Non-pigmented ciliary epithelial cell (primary cell): ENCODE measurements around the gene MVB12B.

Source experiments
- DNase-seq: peaks from one replicate; pipeline ENCODE4 v3.0.0-alpha.2; 2010; ENCODE audit warnings: low read depth

MVB12B gene

DNA sequence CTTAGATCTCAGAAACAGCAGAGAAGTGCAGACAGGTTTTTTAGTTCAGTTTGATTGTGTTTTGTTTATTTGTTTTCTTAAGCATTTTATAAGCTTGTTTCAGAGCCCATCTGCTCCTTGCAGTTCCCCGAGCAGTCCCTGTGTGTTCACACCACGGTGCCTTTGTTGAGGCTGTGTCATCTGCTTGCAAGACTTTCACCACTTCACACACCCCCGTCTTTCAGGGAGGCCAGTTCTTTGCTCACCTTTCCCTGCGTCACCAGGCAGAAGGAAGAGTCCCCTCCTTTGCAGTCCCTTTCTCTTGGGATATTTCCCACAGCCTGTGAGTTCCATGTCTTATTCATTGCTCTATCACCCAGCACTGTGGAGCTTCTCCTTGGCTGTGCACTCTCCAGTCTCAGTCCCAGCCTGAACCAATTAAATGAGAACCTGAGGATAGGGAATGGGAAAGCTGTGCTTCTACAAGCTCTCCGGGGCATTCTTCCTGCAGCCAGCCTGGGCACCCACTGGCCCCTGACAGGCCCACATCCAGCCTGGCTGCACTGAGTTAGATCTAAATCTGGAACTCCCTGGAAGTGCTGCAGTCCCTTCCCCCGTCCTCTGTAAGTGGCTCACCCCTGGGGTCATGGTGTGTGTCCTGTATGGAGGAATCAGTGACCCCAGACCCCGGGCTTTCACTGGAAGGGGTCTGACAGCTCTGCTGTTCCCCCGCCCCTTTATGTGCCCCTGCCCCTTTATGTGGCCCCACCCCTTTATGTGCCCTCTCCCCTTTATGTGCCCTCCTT, 5.5 kb downstream of the MVB12B start:
- DNase-seq: no peak

DNA sequence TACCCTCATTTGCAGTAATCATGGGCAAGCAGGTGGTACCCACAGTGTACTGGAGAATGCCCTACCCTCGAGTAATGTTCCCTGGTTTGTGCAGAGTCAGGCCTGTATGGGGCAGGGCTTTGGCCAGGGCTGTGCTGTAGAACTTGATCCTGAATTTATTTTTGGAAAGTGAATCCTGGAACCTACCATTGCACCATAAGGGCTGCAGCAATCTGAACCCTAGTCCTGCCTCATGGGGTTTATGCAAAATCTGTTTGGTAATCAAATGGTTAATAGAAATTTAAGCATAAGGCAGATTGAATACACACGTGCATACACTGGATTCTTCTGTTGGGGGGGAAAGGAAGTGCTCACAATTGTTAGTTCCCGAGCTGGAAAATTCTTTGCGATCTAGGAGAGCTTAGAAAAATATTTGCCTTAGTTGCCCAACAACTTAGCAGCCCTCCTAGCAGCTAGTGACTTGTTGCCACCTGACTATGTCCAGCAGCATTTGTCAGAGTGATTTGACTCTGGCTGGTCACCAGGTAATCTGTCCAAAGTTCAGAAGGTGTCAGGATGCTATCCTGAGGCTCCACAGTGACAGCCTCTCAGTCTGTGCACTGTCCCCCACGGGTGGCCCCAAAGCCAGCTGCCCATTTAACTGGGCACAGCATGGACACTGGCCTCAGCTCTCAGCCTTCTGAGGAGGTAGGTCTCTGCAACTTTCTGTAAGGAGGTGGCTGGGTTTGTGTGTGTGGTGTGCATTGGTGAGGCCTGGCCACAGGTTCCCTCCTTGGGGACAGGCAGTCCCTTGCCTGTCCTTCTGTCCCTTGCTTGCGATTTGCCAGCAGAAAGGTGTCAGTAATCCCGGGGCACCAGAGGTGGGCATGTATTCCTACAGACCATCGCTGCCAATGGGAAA, 8.3 kb downstream of the MVB12B start:
- DNase-seq: peak; percentile 10

DNA sequence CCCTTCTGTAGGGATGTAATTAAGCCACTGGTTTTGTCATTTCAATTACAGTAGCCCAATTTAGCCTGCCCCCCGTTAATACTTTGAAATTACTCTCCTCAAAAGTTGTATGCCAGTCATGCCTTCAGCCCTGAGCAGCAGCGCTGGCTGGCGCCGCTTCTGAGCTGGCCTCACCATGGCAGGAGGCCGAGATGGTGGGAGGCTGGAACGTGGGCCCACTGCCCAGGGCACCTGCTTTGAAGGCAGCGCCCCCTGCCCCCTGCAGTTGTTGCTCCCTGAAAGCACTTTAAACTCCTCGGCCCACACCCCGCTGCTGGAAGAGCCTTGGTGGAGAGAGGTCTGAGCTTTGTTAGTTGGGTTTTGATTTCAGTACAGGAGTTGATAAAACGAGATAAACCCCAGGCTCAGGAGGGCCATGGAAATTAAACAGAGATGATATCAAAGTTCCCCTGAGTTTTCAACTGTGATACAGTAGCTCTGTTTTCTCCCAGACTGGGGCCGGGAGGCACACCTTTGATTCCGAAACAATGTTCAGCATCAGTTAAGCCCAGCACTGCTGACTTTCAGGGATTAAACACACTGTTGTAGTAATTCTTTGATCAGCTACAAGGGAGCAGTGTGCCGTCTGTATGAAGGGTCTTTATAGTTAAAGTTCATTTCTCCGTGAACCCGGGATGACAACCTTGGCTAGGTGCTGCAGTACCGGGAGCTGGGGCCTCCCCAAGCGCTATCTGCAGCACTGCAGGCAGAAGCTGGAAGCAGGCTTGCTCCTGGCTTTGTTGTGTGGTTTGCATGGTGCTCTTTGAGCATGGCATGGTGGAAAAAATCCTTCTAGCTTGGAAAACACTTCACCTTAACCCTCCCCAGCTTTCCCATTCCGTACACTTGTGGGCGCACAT, 9.5 kb downstream of the MVB12B start:
- DNase-seq: no peak

DNA sequence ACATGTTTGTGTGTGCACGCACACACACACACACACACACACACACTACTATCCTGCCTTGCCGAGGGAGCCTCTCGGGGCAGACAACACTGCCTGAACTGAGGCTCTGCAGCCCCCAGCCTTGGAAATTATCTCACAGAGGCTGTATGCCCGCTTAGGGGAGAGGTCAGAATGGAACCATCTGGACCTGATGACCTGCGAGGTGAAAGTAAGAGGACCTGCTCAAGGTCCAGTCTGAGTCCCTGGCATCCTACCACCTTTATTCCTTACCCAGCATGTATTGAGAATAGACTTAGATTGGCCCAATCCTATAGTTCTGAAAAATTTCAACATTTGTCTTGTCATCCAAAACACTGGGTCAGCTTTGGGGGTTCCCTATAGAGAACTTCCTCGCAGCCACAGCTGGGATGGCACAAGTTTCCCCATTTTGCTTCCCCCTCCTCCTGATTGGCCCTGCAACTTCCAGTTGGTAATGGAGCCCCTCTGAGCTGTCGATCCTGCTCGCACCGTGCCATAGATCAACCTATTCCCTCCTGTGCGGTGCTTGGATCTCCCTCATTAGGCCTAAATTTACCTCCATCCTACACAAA, 10.2 kb downstream of the MVB12B start:
- DNase-seq: no peak

DNA sequence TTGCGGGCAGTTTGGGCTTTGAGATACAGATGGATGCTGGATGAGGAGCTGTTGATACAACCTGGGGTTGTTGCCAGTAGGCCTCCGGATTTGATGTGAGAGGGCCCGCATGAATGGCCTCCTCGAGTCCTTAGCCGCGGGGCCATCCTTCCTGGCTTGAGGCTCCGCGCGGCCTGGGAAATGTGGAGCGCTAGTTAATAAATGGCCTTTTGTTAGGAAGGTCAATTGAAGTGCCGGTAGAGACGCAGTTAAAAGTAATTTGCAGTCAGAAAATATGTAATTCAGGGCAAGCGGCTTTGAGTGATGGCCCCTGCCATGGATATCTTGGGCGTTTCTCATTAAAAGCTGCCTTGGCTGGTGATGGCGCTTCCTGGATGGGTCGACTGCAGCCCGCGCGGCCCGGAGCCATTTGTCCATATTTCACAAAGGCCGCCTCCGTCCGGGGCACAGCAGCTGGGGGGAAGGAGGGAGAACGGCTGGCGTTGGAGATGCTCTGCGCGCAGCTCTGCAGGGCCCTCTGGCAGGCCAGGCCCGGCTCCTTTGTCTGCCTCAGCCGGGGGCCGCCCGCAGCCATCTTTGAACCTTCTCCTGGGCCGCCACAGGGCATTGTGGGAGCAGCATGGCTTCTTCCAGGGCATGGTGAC, 11.2 kb downstream of the MVB12B start:
- DNase-seq: no peak

DNA sequence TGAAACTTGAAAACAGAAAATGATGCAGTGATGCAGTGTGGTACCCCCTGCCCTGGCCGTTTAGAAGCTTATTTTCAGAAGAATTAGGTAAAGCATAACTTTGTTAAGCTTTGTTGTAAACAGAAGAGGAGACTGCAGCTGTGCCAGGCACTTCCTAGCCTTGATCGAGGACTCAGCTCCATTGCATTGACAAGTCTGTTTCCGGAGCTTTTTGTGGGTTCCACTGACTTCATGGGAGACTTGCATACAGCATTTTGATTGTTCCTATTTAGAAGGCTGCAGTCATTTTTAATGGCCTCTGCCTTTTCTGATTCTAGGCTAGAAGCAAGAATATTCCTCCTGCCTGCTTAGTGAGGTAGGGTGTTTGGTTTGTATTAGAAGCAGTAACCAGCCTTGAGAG, 12.3 kb downstream of the MVB12B start:
- no peak for DNase-seq

DNA sequence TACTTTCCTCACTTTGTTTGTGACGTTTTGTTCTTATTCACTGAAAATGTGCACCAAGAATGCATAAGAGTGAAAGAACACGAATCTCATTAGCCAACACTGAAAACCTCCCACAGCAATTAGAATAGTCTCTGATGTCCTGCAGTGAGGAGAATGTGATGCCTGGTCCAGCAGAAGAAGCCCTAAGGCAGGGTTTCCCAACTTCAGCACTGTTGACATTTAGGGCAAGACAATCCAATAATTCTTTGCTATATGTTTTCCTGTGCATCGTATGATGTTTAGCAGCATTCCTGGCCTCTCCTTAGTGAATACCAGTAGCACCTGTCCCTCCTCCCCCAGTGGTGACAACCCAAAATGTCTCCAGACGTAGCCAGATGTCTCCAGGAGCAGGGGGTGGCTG, 14.8 kb downstream of the MVB12B start:
- no peak for DNase-seq

DNA sequence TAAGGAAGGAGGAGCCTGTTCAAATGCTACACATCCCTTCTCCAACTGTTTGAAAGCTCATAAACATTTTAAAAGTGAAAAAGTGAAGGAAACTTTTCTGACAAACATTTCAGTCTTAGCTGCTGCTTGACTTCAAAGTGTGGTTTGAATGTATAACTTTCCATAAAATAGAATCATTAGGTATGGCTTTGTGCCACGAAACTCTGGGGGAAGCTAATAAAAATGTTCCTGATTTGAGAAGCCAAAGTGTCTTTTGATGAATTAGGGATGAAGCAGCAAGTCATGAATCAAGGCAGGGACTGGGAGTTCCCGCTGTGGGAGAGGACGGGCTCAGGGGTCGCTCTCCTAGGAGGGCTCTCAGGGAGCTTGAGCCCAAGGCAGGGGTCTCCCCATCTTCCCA, 15.3 kb downstream of the MVB12B start:
- no peak for DNase-seq

DNA sequence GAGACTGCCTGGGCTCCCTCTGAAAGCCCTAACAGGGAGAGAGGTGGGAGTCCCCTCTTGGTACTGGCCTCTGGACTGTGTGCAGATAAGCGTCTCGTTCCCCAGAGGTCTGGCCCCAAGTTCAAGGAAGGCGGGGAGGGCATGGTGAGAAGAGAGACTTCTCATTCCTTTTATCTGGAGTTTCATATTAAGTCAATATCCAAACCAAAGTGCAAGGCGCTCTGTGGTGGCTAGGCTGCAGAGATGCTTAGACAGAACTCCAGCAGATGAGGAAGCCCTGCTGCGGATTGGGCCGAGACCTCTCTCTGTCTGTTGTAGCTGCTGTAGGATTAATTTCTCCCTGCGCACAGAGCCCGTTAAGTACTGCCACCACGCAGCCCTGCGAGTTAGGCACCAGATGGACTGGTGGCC, 16.0 kb downstream of the MVB12B start:
- no peak for DNase-seq

DNA sequence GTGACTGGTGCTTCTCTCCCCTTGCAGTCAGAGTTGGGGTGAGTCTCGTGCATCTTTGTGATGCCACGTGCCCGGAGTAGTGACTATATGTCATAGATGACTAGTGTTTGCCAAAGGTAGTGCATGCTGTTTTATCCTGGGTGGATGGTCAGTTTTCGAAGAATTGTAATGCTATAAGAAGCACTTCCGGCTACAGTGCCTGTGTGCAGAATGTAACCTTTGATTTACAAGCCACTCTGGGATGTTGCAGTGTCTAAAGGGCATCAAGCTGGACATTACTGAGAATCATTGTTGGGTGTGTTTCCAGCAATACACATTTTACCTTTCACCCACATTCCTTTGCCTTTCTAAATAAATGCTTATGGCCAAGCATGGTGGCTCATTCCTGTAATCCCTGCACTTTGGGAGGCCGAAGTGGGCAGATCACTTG, 16.7 kb downstream of the MVB12B start:
- no peak for DNase-seq

DNA sequence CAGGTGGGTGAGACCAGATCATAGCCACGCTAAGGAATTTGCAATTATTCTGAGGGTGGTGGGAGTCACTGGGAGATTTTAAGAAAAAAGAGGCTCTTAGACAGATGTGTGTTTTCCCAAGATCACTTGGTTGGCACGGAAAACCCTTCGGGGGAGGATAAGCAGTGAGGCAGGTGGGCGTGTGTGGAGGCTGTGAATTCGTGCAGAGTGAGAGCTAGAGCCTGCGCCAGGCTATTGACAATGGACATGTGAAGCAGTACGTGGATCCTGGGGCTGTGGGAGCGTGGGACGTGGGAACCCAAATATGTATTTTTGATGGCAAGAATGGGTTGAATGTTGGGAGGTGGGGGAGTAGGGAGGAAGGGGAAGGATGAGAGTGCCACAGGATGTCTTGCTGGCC, 19.4 kb downstream of the MVB12B start:
- no peak for DNase-seq

DNA sequence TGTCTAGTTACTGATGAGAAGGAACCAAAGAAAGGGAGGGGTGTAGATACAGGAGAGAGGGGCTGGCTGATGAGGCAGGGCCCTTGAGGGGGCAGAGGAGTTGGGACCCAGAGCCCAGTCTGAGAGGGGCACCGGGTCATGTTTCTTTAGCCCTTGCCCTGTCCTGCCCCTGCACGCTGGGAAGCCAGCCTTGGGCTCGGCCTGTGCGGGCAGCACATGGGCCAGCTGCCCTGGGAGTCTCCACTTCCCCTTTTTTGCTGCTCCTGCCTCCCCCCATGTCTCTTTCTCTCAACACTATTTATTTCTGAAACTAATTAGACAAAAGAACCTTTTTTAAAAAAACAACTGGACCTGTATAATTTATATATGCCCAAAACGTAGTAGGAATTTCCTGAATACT, 20.5 kb downstream of the MVB12B start:
- DNase-seq: no peak

DNA sequence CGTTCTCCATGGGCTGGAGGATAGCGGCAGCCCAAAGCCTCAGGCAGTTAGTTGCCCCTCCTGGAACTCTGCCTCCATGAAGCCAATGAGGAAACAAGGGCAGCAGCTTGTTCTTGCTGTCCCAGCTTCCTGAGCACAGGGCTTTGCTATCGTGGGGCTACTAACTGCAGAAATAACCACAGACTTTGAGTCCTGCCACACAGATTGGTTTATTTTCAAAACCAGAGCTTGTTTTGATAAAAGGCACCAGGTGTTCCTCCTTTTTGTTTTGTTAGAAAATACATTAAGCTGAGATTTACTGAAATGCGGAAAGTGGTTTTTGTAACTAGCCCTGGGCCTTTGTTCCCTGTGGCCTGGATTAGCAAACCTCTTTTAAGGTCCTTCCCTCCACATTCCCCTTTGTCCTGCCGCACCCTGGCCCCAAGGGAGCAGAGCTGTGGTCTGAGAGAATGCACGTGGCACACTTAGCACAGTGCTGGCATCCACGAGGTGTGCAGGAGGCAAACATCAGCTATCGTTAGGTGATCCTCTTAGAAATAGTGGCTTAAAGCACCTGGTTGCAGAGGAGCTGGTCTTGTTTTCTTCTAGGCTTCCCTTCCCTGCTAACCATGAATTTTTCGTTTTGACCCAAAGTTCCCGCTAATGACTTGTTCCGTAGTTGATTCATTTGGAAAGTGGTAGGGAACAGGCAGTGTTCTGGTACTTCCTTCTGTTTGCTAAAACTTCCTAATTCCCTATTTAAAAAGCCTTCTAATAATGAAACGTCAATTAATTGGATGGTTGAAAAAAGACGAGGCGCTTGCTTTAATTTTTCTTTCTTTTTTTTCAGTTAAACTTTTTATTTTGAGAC, 21.5 kb downstream of the MVB12B start:
- no peak for DNase-seq

DNA sequence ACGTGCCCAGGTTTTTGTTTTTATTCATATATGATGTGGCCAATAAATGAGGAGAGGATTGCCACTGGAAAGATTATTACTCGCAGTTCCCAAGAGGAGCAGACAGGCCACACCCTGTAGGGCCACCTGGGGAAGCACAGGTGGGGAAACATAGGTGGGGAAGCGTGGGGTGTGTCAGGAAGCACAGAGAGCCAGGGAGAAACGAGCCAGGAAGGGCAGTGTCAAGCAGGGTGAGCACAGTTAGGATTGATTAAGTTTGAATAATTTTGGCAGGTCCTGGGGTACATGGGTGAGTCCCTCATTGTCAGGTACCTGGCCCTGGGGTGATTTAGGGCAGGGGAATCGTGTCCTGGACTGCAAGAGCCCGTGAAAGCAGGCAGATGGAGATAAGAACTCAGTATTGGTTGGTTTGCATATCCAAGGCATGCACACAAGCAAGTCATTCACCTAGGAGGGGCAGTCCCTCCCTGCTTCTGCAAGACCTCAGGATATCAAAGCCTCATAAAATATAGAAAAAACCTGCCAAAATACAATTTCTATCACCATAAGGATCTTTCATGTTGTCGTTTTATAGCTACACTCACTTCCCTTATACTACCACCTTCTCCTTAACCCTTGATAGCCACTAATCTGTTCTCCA, 22.4 kb downstream of the MVB12B start:
- DNase-seq: no peak

DNA sequence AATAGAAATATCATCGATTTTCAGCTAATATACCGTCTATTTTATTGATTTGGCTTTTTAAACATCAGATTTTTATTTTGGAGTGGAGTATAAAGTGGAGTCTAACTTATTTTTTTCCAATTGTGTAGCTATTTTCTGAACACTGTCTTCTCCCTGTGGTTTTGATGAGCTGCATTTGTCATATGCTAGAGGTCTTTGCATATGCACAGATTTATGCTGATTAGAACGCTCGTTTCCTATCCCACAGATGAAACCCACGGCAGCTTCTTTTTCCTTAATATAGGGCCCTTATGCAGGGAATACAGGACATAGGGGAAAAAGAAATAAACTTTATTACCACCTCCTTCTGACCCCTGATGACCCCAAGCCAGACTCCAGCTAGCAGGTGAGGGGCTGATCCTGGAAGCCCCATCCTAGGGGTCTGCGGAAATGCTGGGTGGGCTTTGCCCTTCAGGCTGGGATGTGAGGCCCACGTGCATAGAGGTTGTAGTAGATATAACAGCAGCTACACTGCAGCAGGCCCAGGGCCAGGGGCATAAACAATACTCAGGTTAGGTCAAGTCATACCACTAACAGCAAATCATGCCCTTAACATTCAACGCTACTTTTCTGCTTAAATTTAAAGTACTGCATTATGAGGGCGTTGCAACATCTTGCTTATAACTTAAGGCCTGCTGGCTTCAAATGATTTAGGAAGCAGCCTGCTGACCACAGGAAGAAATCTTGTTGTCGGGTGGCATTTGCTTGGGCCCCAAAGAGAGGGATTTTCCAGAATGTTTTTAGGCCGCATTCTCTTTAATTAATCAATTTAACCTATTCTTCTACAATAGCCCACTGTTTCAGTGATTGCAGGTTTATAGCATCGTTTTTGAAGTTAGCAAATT, 28.5 kb downstream of the MVB12B start:
- DNase-seq: no peak

DNA sequence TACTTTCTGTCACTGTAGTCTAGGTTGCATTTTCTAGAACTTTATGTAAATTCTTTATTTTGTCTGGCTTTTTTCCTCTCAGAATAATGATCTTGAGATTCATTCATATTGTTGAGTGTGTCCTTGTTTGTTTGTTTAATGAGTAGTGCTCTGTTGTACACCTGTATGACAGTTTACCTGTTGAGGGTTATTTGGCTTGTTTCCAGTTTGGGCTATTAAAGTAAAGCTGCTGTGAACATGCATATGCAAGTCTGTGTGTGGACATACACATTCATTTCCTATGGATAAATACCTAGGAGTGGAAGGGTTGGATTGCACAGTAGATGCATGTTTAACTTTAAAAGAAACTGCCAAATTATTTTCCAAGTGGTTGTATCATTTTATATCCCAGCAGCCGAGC, 30.4 kb downstream of the MVB12B start:
- no peak for DNase-seq

DNA sequence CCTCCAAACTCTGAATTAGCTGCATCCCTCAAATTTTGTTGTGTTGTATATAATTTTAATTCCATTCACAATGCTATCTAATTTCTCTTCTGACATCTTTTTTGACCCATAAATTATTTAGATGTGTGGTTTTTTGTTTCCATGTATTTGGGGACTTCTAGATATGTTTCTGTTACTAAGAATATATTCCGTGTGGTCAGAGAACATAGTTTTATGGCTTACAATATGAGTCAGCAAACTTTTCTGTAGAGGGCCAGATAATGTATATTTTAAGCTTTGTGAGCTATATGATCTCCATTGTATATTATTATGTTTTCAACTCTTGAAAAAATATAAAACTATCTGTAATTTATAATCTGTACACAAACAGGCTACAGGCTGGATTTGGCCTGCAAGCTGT, 33.4 kb downstream of the MVB12B start:
- no peak for DNase-seq

DNA sequence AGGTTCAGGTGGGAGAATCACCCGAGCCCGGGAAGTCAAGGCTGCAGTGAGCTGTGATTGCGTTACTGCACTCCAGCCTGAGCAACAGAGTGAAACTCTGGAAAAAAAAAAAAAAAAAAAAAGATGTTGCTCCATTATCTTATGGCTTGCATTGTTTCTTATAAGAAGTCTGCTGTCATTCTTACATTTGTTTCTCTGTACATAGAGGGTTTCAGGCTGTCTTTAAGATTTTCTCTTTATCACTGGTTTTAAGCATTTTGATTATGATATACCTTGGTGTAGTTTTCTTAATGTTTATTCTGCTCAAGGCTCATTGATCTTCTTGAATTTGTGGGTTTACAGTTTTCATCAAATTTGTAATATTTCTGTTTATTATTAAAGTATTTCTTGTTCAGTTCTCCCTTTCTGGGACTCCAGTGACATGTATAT, 35.2 kb downstream of the MVB12B start:
- DNase-seq: no peak

DNA sequence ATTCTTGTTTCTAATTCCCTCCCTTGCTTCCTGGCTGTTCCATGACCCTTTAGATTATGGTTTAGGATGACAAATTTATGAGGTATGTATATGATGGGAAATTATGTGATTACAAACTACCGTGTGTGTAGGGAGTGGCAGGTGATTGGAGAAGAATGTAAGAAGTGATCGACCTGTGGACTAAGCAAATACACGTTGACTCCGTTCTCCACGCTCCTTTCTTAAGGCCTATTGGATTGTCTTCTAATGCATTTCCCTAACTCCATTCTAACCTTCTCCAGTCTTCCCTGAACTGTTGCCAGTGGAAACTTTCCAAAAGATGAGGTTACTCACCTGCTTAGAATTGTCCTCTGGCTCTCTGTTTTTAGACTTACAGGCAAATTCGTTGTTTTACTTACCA, 36.6 kb downstream of the MVB12B start:
- DNase-seq: no peak
